HG03378 (cell line): ENCODE results near the gene CACNA2D3.

Experiments
- ATAC-seq: cut with Tn5 transposase; IDR thresholded peaks from one replicate; pipeline ENCODE4 v1.9.1; 2021; ENCODE audit warnings: mild to moderate bottlenecking, moderate library complexity; ENCODE audit not compliant: unreplicated experiment

Gene CACNA2D3

GRCh38 chr3:54712539-54712938 lies 590.2 kb downstream of the CACNA2D3 start:
- no peak for ATAC-seq

DNA sequence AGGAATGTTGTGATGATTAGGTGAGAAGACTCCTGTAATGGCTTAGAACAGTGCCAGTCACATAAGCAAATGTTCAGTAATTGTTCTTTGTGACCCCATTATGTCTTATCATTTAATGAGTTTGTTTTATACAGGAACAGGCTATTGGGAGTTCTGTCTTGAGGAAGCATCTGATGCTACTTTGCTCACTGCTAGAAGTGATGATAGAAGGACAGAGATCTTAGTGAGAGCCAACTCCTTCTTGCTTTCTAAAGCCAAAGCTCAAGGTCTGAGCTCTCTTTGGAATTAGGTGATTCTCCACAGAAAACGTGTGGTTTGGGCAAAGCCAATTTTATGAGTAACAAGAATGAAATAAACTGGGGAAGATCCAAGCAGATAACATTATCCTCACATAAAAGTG lies 590.7 kb downstream of the CACNA2D3 start:
- no peak for ATAC-seq

DNA sequence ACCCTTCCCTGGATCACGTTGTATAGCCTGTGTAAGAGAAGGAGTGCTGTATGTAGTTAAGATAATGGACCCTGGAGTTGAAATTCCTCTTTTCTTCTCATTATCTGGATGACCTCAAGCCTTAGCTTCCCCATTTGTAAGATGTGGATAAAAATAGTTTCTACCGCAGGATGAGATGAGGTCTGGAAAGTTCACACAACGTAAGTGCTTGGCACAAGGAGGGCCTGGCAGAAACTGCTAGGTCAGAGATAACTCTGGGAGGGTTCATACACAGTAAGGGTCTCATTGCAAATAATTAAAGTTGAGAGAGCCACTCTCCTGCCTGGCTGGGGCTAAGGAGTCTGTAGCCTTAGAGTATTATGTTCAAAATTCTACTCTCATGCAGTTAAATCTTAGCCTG lies 591.1 kb downstream of the CACNA2D3 start:
- no peak for ATAC-seq

DNA sequence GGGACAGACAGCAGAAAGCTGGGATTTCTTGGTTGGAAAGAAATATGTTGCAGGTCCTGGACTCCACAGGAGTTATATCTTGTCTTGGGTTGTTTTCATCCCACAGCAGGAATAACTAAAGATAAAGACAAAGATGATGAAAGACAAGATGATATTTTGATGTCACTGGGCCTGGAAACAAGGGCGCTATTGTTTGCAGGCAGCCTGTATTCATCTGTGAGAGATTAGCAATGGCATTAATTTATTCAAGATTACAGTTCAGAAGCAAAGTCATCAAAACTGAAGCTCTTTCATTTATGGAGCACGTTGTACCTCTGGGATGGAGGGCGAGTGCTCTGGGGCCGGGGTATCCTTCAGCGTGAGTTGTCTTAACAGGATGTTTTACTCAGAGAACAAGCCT lies 591.7 kb downstream of the CACNA2D3 start:
- ATAC-seq = no peak

DNA sequence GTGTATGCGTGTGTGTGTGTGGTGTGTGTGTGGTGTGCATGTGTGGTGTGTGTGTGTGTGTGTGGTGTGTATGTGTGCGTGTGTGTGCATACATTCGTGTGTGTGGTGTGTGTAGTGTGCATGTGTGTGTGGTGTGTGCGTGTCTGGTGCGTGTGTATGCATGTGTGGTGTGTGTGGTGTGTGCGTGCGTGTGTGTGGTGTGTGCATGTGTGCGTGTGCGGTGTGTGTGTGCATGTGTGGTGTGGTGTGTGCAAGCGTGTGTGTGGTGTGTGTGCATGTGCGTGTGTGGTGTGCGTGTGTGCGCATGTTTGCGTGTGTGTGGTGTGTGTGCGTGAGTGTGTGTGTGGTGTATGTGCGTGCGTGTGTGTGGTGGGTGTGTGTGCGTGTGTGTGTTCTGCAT lies 595.2 kb downstream of the CACNA2D3 start:
- no peak for ATAC-seq

- no peak for ATAC-seq
Measured at GRCh38 chr3:54719914-54720313, 597.6 kb downstream of the CACNA2D3 start.

GRCh38 chr3:54720604-54721003 lies 598.3 kb downstream of the CACNA2D3 start:
- ATAC-seq = no peak

GRCh38 chr3:54731732-54732445 lies 609.5 kb downstream of the CACNA2D3 start:
- no peak for ATAC-seq

DNA sequence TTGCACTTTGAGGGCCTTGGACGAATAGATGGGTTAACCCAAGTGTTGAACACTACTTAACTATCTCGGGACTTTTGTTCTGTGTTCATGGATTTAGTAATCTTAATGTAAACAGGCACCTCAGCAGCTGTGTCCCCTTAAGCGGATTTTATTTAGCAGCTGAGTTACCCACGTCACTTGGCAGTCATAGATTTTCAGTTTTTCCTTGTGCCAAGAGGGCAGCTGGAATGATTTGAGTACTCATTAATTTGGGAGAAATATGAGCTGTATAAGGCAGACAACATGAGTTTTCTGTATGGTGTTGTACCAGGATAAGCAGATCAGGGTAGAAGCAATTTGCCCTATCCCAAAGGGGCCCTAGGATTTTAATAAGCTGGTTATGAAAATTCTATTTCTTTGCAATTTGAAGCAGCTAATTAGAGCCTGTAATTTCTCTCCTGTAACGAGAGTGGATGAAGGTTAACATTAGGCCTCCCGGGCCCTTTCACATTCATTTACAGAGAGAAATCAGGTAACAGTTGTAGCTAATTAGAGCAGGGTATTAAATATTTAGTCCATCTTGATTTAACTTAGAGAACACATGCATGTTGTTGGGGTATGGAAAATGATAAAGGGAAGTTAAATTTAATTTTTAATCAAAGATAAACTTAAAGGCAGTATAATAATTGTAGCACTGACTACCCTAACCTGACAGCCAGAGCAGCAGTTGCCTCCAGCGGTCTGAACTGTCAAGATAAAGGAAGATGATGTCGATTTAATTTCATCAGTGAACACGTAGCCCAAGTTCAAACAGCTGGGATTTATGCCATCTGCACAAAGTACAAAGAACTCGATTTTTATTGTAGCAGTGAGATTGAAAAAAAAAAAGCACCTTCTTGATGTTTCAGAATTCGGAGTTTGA lies 611.0 kb downstream of the CACNA2D3 start:
- no peak for ATAC-seq

DNA sequence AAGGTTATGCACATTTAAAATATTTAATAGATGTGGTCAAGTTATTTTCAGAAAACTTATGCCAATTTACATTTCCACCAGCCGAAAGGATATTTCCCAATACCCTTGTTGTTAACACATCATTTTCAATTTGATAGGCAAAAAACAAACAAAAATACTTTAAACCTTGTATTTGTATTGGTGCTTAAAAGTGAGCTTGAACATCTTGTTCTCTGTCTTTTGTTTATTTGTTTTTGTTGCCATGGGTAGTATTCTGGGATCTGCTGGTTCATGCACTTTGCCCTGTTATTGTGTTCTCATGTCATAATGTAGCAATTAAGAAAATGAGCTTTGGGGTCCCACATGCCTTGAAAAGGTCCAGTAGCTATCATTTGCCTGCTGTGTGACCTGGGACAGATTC lies 614.1 kb downstream of the CACNA2D3 start:
- no peak for ATAC-seq

DNA sequence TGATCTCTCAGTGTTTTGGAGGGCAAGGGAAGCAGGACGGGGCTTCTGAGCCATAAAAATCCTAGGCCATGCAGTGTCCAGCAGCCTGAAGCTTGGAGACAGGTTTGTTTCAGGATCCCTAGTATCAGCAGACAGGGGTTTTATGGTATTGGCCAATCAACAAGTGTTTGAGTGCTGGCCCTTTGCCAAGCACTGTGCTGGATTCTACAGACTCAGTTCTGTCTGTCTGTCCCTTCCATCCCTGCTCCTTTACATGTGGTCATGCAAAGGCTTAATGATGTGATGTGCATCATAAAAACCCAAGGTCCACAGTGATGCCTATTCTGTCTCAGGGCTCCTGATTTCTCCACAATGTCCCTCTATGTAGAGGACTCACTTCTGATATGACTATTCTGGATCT lies 621.4 kb downstream of the CACNA2D3 start:
- no peak for ATAC-seq

- no peak for ATAC-seq
Measured at GRCh38 chr3:54744291-54744690, 621.9 kb downstream of the CACNA2D3 start.

DNA sequence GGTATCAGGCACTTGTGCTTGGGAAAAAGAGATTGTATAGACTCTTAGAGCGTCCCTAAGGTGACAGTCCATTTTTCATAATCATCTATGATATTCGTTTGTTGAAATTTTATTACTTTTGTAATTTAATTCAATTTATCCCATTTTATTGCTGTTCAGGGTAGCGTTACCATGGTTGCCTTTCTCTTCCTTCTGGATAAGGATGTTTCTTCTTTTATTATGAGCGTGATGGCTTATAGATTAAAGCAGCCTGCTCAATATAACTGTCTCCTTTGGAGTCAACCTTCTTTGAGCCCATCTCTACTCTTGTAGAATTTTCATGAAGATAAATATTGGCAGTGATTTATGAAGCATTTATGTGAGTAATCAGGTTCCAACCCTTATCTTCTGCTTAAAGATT lies 623.5 kb downstream of the CACNA2D3 start:
- ATAC-seq = no peak

GRCh38 chr3:54746722-54747121 lies 624.4 kb downstream of the CACNA2D3 start:
- no peak for ATAC-seq

- ATAC-seq = no peak
Measured at GRCh38 chr3:54755756-54756155, 633.4 kb downstream of the CACNA2D3 start.

- no peak for ATAC-seq
Measured at GRCh38 chr3:54756330-54756731, 634.0 kb downstream of the CACNA2D3 start.

- no peak for ATAC-seq
Measured at GRCh38 chr3:54758461-54758860, 636.1 kb downstream of the CACNA2D3 start.

DNA sequence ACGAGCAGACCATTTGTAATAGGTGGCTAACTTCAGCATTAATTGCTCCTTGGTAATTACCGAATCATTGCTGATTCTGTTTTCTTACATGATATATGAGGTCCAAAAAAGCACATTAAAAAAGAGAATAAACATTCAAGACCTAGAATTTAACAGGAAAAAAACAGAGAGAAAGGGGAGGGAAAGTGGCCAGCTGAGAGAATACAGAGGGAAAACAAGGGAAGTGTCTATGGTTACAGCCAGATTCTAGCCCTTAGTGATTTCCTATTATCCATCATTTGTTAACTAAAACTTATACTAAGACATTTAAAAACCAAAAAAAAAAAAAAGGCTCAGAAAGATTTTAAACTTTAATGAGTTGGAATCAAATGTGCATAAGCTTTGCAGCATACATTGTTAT lies 636.8 kb downstream of the CACNA2D3 start:
- no peak for ATAC-seq

DNA sequence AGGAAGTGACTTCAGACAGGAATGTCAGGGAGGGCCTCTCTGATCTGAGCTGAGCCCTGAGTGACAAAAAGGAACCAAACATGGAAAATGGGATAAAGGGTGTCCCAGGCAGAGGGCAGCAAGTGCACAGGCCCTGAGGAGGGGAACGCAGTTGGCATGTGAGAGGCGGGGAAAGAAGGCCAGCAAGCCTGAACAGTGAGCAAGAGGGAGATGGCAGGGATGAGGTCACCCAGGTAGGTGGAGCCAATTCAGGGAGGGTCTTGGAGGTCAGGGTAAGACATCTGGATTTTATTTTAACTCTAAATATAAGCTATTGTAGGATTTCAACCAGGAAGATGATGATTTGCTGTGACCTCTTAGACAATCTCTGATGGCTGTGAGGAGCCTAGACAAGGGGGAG lies 637.8 kb downstream of the CACNA2D3 start:
- ATAC-seq = no peak

DNA sequence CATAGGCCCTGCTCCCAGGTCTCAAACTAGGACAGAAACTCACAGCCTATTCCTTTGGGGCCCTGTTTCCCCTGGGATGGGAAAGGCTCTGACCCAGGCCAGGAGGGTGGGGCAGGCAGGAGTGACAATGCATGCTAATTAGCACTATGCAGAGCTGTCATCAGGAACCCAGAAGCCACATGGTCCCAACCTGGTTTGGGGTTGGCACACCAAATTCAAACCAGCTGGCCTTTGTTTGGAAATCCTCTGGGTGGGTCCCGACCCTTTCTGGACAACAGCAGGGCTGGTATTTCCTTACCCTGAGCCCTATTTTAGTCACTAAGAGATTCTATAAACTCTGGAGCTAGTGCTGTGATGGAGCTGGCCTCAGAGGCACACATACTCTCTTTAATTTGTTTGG lies 639.3 kb downstream of the CACNA2D3 start:
- no peak for ATAC-seq

- ATAC-seq = no peak
Measured at GRCh38 chr3:54764911-54765310, 642.6 kb downstream of the CACNA2D3 start.

- no peak for ATAC-seq
Measured at GRCh38 chr3:54771050-54771449, 648.7 kb downstream of the CACNA2D3 start.
